ENCODE results near the gene CRYBA4. TPM values are rescaled to one million over a fixed set of nuclear protein-coding genes. Genes with fewer than 3 reads are reported as not detected.
A peak's percentile ranks its signal among the peaks of the same experiment; 100 is the strongest.

Gene CRYBA4
- total and polyA plus RNA-seq, 7 donors: not detected

DNA sequence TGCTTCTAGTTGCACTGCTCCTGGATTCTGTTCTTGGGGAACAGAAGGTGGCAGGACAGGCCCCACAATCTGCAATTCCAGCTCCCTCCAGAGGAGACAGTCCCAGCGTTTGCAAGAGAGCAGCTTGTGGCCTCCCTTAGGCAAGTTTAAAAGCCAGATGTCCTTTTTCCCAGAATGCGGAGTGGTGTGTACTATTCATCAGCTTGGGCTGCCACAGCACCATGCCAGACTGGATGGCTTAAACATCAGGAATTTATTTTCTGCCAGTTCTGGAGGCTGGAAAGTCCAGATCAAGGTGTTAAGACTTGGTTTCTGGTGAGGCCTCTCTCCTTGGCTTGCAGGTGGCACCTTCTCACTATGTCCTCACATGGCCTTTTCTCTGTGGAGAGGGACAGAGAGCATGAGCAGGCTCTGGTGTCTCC lies 47.3 kb downstream of the CRYBA4 start:
- peaks cover 0 to 9% (median 2%) of the 10 kb centered on the region in 3 donors for H3K27me3 ChIP-seq (ENCODE audit: insufficient read depth in 3 of 3, low read length in 2 of 3)
- no peaks in the 10 kb centered on the region for H3K36me3 ChIP-seq (ENCODE audit: insufficient read depth in 1 of 2, low read depth in 1 of 2)
- no peaks in the 10 kb centered on the region for H3K9me3 ChIP-seq
- intact Hi-C loops (cut with DNase I): loop anchor here (5.0 to 10.0 kb wide), 2 partner anchors 272 to 274 kb away; no protein-coding TSS in a partner anchor
- no peak for ATAC-seq
- 23 to 52% (median 39%) methylated on average over 2 of the region's 2 CpGs for WGBS, 3 donors
- TF ChIP-seq CTCF (IDR thresholded peaks at IDR 0.05): peak; percentile 24
- no peak for DNase-seq
- no peak overlapping the region for H3K4me3 ChIP-seq
- H3K27ac ChIP-seq: no peak overlapping the region
- peaks cover 10% of the 10 kb centered on the region for H3K4me1 ChIP-seq

DNA sequence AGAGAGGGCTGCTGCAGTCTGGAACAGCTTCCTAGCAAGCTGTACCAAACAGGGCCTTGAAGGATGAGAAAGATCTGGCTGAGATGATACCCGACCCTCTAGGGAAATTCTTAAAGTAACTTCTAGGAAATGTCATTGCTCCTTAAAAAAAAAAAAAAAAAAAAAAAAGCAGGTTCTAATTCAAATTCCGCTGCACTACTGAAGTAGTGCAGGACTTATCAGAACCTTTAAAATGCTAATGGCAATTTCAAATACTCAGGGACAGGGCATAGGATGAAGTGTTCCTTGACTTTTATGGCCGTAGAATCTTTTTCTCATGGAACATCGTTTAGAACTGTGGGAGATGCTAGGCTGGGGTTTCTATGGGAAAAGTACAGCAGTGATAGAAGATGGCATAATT lies 48.7 kb downstream of the CRYBA4 start:
- Histone ChIP-seq H3K27me3 (ENCODE audit: insufficient read depth in 3 of 3, low read length in 2 of 3) (peaks cover 0 to 2% (median 0%) of the 10 kb centered on the region in 3 donors), H3K9me3 (no peaks in the 10 kb centered on the region), H3K4me3 (no peak overlapping the region), H3K36me3 (ENCODE audit: insufficient read depth in 1 of 2, low read depth in 1 of 2) (no peaks in the 10 kb centered on the region), H3K4me1 (peaks cover 17% of the 10 kb centered on the region), H3K27ac (no peak overlapping the region)
- ATAC-seq (no peak), DNase-seq (no peak)
- TF ChIP-seq CTCF (IDR thresholded peaks at IDR 0.05): no peak
- 72 to 82% (median 74%) methylated on average over 4 of the region's 4 CpGs for WGBS, 3 donors
- intact Hi-C loops (cut with DNase I): loop anchor here in 1 of 2 donors (10.0 kb wide), 1 partner anchor 1134 kb away; the partner anchor contains the start of gene MN1

DNA sequence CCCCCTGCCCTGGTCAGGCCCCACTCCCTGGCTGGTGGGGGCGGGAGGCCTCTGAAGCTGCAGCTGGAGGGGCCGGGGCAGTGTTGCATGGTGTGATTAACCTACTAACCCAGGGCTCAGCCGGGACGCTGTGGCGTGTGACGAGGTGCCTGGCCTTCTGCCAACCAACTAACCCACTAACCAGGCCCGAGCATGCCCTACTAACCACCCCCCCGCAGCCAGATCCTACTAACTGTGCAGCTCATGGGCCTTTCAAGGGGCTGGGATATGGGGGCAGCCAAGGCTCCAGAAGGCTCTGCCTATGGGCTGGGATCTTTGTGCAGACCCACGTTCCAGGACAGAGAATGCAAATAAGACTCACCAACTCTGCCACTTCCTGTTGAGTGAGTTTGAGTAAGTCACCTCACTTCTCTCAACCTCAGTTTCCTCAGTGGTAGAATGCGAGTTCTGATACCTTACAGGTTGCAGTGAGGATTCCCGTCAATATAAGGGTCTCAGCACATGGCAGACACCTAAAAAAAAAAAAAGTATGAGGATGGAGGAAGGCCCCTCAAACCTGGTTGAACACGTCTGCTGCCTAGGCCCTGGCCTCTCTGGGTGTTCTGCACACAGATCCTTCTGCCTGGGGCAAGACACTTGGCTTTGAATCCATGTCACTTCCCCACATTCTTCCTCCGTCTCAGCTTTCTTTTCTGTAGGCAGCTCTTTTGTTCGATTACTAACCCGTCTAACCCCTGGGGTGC lies 49.7 kb downstream of the CRYBA4 start:
- Histone ChIP-seq H3K27me3 (ENCODE audit: insufficient read depth in 3 of 3, low read length in 2 of 3) (peaks cover 0 to 2% (median 0%) of the 10 kb centered on the region in 3 donors), H3K4me3 (no peak overlapping the region), H3K4me1 (peaks cover 17% of the 10 kb centered on the region), H3K36me3 (ENCODE audit: insufficient read depth in 1 of 2, low read depth in 1 of 2) (no peaks in the 10 kb centered on the region), H3K9me3 (no peaks in the 10 kb centered on the region), H3K27ac (peak overlapping the region; percentile 99)
- peak; percentile 33 to 68 for DNase-seq
- no peak for ATAC-seq
- intact Hi-C loops (cut with DNase I): loop anchor here in 1 of 2 donors (10.0 kb wide), 1 partner anchor 1133 kb away; the partner anchor contains the start of gene MN1
- WGBS, 3 donors: 82 to 83% (median 83%) methylated on average over 15 of the region's 15 CpGs
- no peak for TF ChIP-seq CTCF (IDR thresholded peaks at IDR 0.05)

GRCh38 chr22:26672060-26672471 lies 50.3 kb downstream of the CRYBA4 start:
- intact Hi-C loops (cut with DNase I): loop anchor here in 1 of 2 donors (10.0 kb wide), 1 partner anchor 1133 kb away; the partner anchor contains the start of gene MN1
- Histone ChIP-seq H3K36me3 (ENCODE audit: insufficient read depth in 1 of 2, low read depth in 1 of 2) (no peaks in the 10 kb centered on the region), H3K27me3 (ENCODE audit: insufficient read depth in 3 of 3, low read length in 2 of 3) (peaks cover 0 to 2% (median 0%) of the 10 kb centered on the region in 3 donors), H3K9me3 (no peaks in the 10 kb centered on the region), H3K27ac (peak overlapping the region; percentile 99), H3K4me1 (peaks cover 17% of the 10 kb centered on the region), H3K4me3 (peak overlapping the region; percentile 95)
- 79 to 90% (median 88%) methylated on average over 8 of the region's 8 CpGs for WGBS, 3 donors
- no peak for TF ChIP-seq CTCF (IDR thresholded peaks at IDR 0.05)
- DNase-seq (no peak), ATAC-seq (no peak)

All from psoas muscle (tissue), 8 donors.